ENCODE data around the gene HNRNPC.
"Not testable (repeated sequence)": the region's sequence is repeated elsewhere in the genome, so short reads cannot be mapped to it uniquely, and the experiment has no call there.

The HNRNPC gene

DNA sequence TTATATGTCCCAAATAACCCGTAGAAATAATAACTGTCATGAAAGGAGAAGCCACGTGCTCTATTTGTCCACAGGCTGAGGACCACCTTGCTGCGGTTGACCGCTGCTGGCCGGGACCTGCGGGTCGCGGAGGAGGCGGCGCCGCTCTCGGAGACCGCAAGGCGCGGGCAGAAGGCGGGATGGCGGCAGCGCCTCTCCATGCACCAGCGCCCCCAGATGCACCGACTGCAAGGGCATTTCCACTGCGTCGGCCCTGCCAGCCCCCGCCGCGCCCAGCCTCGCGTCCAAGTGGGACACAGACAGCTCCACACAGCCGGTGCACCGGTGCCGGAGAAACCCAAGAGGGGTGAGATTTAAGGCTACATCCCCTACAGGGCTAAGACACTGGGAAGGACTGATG lies 31.6 kb upstream of the HNRNPC start:
- Histone ChIP-seq H3K27me3 (replicated peaks; ENCODE audit: control insufficient read depth, insufficient read depth, low read length) (peaks cover 7% of the 10 kb centered on the region), H3K9ac (ENCODE audit: low read length) (no peak overlapping the region), H3K4me3 (ENCODE audit: low read length) (peak overlapping the region; percentile 72), H3K9me3 (ENCODE audit: control insufficient read depth, low read length) (no peaks in the 10 kb centered on the region), H3K4me1 (ENCODE audit: control insufficient read depth, insufficient read depth, low read length) (peaks cover 3% of the 10 kb centered on the region), H3K36me3 (ENCODE audit: control insufficient read depth, insufficient read depth, low read length, severe bottlenecking) (no peaks in the 10 kb centered on the region)
- DNase-seq (ENCODE audit: low read depth) = peak; percentile 14

DNA sequence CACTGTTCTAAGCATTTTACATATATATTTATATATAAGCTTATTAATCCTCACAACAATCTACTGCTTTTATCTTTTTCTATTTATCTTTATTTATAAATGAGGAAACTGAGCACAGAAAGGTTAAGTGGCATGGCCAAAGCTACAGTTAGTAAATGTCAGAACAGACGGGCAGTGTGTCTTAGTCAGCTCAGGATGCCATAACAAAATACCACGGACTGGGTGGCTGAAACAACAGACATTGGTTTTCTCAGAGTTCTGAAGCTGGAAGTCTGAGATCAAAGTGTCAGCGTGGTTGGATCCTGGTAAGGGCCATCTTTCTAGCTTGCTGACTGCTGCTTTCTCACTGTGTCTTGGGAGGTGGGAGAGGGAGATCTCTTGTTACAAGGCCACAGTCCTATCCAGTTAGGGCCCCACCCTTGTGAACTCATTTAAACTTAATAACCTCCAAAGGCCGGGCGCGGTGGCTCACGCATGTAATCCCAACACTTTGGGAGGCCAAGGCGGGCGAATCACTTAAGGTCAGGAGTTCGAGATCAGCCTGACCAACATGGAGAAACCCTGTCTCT lies 30.4 kb upstream of the HNRNPC start:
- H3K4me3 ChIP-seq (ENCODE audit: low read length) = no peak overlapping the region
- DNase-seq (ENCODE audit: low read depth) = no peak
- no peaks in the 10 kb centered on the region for H3K9me3 ChIP-seq (ENCODE audit: control insufficient read depth, low read length)
- no peak overlapping the region for H3K9ac ChIP-seq (ENCODE audit: low read length)
- no peaks in the 10 kb centered on the region for H3K36me3 ChIP-seq (ENCODE audit: control insufficient read depth, insufficient read depth, low read length, severe bottlenecking)
- peaks cover 7% of the 10 kb centered on the region for H3K27me3 ChIP-seq (replicated peaks; ENCODE audit: control insufficient read depth, insufficient read depth, low read length)
- H3K4me1 ChIP-seq (ENCODE audit: control insufficient read depth, insufficient read depth, low read length) = peaks cover 3% of the 10 kb centered on the region

DNA sequence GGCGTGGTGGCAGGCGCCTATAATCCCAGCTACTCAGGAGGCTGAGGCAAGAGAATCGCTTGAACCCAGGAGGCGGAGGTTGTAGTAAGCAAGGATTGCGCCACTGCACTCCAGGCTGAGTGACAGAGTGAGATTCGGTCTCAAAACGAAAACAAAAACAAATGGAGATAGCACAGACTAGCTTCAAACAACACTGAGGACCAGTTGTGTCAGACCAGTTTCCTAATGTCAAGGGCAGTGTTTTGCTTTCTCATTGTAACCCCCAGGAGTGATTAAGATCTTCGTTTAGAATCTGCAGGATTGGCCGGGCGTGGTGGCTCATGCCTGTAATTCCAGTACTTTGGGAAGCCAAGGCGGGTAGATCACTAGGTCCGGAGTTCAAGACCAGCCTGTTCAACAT lies 29.1 kb upstream of the HNRNPC start:
- no peak for DNase-seq (ENCODE audit: low read depth)
- H3K4me3 ChIP-seq (ENCODE audit: low read length) = no peak overlapping the region
- peaks cover 3% of the 10 kb centered on the region for H3K4me1 ChIP-seq (ENCODE audit: control insufficient read depth, insufficient read depth, low read length)
- H3K36me3 ChIP-seq (ENCODE audit: control insufficient read depth, insufficient read depth, low read length, severe bottlenecking) = no peaks in the 10 kb centered on the region
- H3K9ac ChIP-seq (ENCODE audit: low read length) = no peak overlapping the region
- H3K27me3 ChIP-seq (replicated peaks; ENCODE audit: control insufficient read depth, insufficient read depth, low read length) = peaks cover 7% of the 10 kb centered on the region
- H3K9me3 ChIP-seq (ENCODE audit: control insufficient read depth, low read length) = no peaks in the 10 kb centered on the region

DNA sequence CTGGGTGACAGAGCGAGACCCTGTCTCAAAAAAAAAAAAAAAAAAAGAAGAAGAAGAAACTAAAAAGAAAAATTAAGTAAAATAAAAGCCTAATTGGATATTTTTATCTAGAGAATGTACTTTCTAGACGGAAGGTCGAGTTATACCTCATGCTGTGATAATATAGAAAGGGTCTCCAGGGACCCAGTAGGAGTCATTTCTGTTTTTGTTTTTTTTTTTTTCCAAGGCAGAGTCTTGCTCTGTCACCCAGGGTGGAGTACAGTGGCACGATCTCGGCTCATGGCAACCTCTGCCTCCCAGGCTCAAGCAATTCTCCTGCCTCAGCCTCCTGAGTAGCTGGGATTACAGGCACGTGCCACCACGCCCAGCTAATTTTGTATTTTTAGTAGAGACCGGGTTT lies 24.8 kb upstream of the HNRNPC start:
- not testable (repeated sequence) for H3K4me3 ChIP-seq (ENCODE audit: low read length); H3K36me3 ChIP-seq (ENCODE audit: control insufficient read depth, insufficient read depth, low read length, severe bottlenecking); H3K9ac ChIP-seq (ENCODE audit: low read length); H3K4me1 ChIP-seq (ENCODE audit: control insufficient read depth, insufficient read depth, low read length); H3K27me3 ChIP-seq (replicated peaks; ENCODE audit: control insufficient read depth, insufficient read depth, low read length); DNase-seq (ENCODE audit: low read depth); H3K9me3 ChIP-seq (ENCODE audit: control insufficient read depth, low read length)

DNA sequence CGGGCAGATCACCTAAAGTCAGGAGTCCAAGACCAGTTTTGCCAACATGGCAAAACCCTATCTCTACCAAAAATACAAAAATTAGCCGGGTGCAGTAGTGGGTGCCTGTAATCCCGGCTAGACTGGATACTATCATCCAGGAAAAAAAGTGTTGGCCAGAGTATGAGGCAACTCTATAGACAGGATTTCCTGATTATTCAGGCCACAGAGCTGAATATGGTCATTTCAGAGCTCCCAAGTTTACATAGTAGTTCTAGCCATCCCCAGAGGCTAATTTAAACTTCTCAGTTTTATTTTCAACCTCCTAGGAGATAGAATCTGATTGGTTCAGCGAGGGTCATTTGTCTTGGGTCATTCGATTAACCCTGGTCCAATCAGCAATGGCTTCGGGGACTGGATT lies 17.9 kb upstream of the HNRNPC start:
- no peak overlapping the region for H3K4me3 ChIP-seq (ENCODE audit: low read length)
- DNase-seq (ENCODE audit: low read depth) = no peak
- H3K4me1 ChIP-seq (ENCODE audit: control insufficient read depth, insufficient read depth, low read length) = no peaks in the 10 kb centered on the region
- H3K27me3 ChIP-seq (replicated peaks; ENCODE audit: control insufficient read depth, insufficient read depth, low read length) = peaks cover 3% of the 10 kb centered on the region
- H3K9me3 ChIP-seq (ENCODE audit: control insufficient read depth, low read length) = no peaks in the 10 kb centered on the region
- no peaks in the 10 kb centered on the region for H3K36me3 ChIP-seq (ENCODE audit: control insufficient read depth, insufficient read depth, low read length, severe bottlenecking)
- no peak overlapping the region for H3K9ac ChIP-seq (ENCODE audit: low read length)

DNA sequence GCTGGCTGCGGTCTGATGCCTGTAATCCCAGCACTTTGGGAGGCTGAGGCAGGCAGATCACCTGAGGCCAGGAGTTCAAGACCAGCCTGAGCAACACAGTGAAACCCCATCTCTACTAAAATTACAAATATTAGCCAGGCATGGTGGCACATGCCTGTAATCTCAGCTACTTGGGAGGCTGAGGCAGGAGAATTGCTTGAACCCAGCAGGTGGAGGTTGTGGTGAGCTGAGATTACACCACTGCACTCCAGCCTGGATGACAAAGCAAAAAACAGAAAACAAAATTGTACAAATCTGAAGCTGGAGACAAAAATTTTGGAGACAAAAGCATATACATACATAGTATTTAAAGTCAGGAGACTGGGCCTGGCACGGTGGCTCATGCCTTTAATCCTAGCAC lies 17.3 kb upstream of the HNRNPC start:
- H3K27me3 ChIP-seq (replicated peaks; ENCODE audit: control insufficient read depth, insufficient read depth, low read length); H3K36me3 ChIP-seq (ENCODE audit: control insufficient read depth, insufficient read depth, low read length, severe bottlenecking); H3K9me3 ChIP-seq (ENCODE audit: control insufficient read depth, low read length); H3K4me1 ChIP-seq (ENCODE audit: control insufficient read depth, insufficient read depth, low read length); H3K4me3 ChIP-seq (ENCODE audit: low read length); DNase-seq (ENCODE audit: low read depth); H3K9ac ChIP-seq (ENCODE audit: low read length): not testable (repeated sequence)

DNA sequence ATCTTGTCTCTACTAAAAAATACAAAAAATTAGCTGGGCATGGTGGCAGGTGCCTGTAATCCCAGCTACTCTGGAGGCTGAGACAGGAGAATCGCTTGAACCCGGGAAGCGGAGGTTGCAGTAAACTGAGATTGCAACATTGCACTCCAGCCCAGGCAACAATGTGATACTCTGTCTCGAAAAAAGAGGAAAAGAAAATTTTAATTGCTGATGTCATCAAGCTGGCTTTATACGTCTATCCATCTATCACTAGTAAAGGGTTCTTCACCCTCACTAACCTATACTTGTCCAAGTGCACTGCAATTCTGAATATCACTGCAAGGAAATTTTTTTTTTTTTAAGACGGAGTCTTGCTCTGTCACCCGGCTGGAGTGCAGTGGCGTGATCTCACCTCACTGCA lies 12.7 kb upstream of the HNRNPC start:
- H3K36me3 ChIP-seq (ENCODE audit: control insufficient read depth, insufficient read depth, low read length, severe bottlenecking); H3K9ac ChIP-seq (ENCODE audit: low read length); H3K4me1 ChIP-seq (ENCODE audit: control insufficient read depth, insufficient read depth, low read length); H3K4me3 ChIP-seq (ENCODE audit: low read length); H3K27me3 ChIP-seq (replicated peaks; ENCODE audit: control insufficient read depth, insufficient read depth, low read length); DNase-seq (ENCODE audit: low read depth); H3K9me3 ChIP-seq (ENCODE audit: control insufficient read depth, low read length): not testable (repeated sequence)

DNA sequence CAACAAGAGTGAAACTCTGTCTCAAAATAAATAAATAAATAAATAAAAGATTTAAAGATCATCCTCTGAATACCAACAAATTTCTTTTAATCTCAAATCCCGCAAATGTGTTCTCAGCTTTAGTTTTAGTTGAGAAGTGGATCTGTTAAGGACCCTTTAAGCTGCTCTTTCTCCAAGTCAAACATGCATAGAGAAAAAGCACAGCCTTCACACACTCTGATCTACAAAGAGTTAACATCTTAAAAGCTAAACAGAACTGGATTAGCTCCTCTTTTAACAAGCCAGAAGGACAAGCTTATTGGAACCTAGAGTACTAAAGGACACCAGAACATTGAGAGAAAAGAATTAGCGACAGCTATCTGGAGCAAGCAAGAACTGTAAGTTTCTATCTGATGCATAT lies 10.5 kb upstream of the HNRNPC start, which contains the start of gene RPGRIP1:
RPGRIP1 (plus strand) TSS at position 301 of the 400 bp plus-strand sequence. CDS start 7,894 bp downstream, outside the sequence.
- Histone ChIP-seq H3K9ac (ENCODE audit: low read length) (no peak within 1 kb of the TSS), H3K27me3 (replicated peaks; ENCODE audit: control insufficient read depth, insufficient read depth, low read length) (peaks cover 3% of the 10 kb centered on the region), H3K4me1 (ENCODE audit: control insufficient read depth, insufficient read depth, low read length) (peaks cover 9% of the 10 kb centered on the region), H3K4me3 (ENCODE audit: low read length) (no peak within 1 kb of the TSS), H3K9me3 (ENCODE audit: control insufficient read depth, low read length) (no peaks in the 10 kb centered on the region), H3K36me3 (ENCODE audit: control insufficient read depth, insufficient read depth, low read length, severe bottlenecking) (no peaks in the 10 kb centered on the region)
- no peak for DNase-seq (ENCODE audit: low read depth)

DNA sequence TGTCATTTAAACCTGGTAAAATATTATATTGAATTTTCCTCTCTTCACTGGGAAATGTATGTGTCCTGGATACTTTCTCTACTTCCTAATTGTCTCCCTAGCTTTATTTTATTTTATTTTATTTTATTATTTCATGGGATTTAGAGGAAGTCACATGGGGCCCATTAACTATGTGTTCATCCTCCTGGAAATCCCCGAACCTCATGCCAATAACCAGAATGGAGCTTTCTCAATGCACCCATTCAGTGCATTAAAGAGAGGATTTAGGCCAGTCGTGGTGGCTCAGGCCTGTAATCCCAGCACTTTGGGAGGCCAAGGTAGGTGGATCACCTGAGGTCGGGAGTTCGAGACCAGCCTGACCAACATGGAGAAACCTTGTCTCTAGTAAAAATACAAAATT lies 9.4 kb upstream of the HNRNPC start:
- no peak overlapping the region for H3K4me3 ChIP-seq (ENCODE audit: low read length)
- H3K9ac ChIP-seq (ENCODE audit: low read length) = no peak overlapping the region
- no peak for DNase-seq (ENCODE audit: low read depth)
- no peaks in the 10 kb centered on the region for H3K36me3 ChIP-seq (ENCODE audit: control insufficient read depth, insufficient read depth, low read length, severe bottlenecking)
- peaks cover 9% of the 10 kb centered on the region for H3K4me1 ChIP-seq (ENCODE audit: control insufficient read depth, insufficient read depth, low read length)
- H3K9me3 ChIP-seq (ENCODE audit: control insufficient read depth, low read length) = no peaks in the 10 kb centered on the region
- no peaks in the 10 kb centered on the region for H3K27me3 ChIP-seq (replicated peaks; ENCODE audit: control insufficient read depth, insufficient read depth, low read length)

DNA sequence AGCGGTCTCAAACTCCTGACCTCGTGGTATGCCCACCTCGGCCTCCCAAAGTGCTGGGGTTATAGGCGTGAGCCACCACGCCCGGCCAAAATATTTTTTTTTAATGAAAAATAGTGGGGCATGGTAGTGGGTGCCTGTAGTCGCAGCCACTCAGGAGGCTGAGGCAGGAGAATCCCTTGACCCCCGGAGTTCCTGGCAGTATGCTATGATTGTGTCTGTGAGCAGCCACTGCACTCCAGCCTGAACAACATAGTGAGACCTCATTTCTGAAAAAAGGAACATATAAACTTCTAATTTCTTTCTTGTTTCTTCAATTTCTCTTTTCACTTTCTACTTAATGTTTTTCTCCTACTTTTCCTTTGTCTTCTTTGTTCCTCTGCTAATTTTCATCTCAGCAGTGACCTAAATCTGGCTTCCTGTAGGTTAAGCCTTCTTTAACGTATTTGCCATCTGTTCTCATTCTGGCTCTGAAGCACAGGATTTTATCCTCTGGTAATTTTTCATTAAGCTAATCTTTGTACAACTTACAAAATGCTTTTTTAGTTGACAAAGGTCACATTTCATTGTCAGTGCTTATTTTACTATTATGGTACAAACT lies 6.1 kb upstream of the HNRNPC start:
- peaks cover 9% of the 10 kb centered on the region for H3K4me1 ChIP-seq (ENCODE audit: control insufficient read depth, insufficient read depth, low read length)
- DNase-seq (ENCODE audit: low read depth) = no peak
- H3K9me3 ChIP-seq (ENCODE audit: control insufficient read depth, low read length) = no peaks in the 10 kb centered on the region
- H3K9ac ChIP-seq (ENCODE audit: low read length) = no peak overlapping the region
- H3K4me3 ChIP-seq (ENCODE audit: low read length) = no peak overlapping the region
- no peaks in the 10 kb centered on the region for H3K36me3 ChIP-seq (ENCODE audit: control insufficient read depth, insufficient read depth, low read length, severe bottlenecking)
- no peaks in the 10 kb centered on the region for H3K27me3 ChIP-seq (replicated peaks; ENCODE audit: control insufficient read depth, insufficient read depth, low read length)

DNA sequence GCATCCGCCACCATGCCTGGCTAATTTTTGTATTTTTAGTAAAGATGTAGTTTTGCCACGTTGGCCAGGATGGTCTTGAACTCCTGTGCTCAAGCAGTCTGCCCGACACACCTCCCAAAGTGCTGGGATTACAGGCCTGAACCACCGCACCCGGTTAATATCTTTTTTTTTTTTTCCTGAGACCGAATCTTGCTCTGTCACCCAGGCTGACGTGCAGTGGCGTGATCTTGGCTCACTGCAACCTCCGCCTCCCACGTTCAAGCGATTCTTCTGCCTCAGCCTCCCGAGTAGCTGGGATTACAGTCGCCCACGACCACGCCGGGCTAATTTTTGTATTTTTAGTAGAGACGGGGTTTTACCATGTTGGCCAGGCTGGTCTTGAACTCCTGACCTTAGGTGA lies 3.4 kb upstream of the HNRNPC start:
- DNase-seq (ENCODE audit: low read depth); H3K36me3 ChIP-seq (ENCODE audit: control insufficient read depth, insufficient read depth, low read length, severe bottlenecking); H3K4me1 ChIP-seq (ENCODE audit: control insufficient read depth, insufficient read depth, low read length); H3K27me3 ChIP-seq (replicated peaks; ENCODE audit: control insufficient read depth, insufficient read depth, low read length); H3K9ac ChIP-seq (ENCODE audit: low read length); H3K4me3 ChIP-seq (ENCODE audit: low read length); H3K9me3 ChIP-seq (ENCODE audit: control insufficient read depth, low read length): not testable (repeated sequence)

Data from adipocyte (in vitro differentiated cells).